Ovary (tissue), 9 donors: Measurements from ENCODE around the gene BEND6. TPM values are rescaled to one million over a fixed set of nuclear protein-coding genes. Genes with fewer than 3 reads are reported as not detected.

ENCODE experiments used
- DNase-seq, 5 donors: peaks; one replicate each; pipeline ENCODE4 v3.0.0-alpha.2; 2019 to 2020
- H3K27ac ChIP-seq, 2 donors: fragments of 200-600 bp; one replicate each; pipeline versions ENCODE4 v1.5.1 to v1.8.0; 2019 to 2022
- H3K27me3 ChIP-seq: fragments of 200-600 bp; one replicate; pipeline ENCODE4 v1.8.0; 2022
- H3K36me3 ChIP-seq: fragments of 200-600 bp; sonication (generic); one replicate; pipeline ENCODE4 v1.5.1; 2019
- H3K4me1 ChIP-seq: one replicate; pipeline ENCODE4 v1.8.1; 2013; ENCODE audit warnings: mild to moderate bottlenecking, moderate library complexity; ENCODE audit not compliant: insufficient read depth
- H3K4me3 ChIP-seq: fragments of 200-600 bp; sonication (generic); one replicate; pipeline ENCODE4 v1.5.1; 2017
- H3K9me3 ChIP-seq, 2 donors: fragments of 200-600 bp in 1 of 2; sonication (generic) in 1 of 2; one replicate each; pipeline versions ENCODE4 v1.5.1 to v1.8.1; 2013 to 2019; ENCODE audit warnings: mild to moderate bottlenecking in 1 of 2, moderate library complexity in 1 of 2
- EP300 ChIP-seq: sonication (generic); formaldehyde crosslinking; IDR thresholded peaks from one replicate; pipeline ENCODE4 v1.6.1; 2017; ENCODE audit warnings: antibody characterized with exemption
- POLR2A ChIP-seq: fragments of 450-650 bp; IDR thresholded peaks from one replicate; pipeline ENCODE4 v1.6.1; 2017; ENCODE audit warnings: antibody characterized with exemption, mild to moderate bottlenecking, moderate library complexity
- WGBS, 3 donors: extraction: QIAGEN DNeasy Blood & Tissue Kit in 1 of 3; methylation state at CpG; one replicate each; pipeline versions ENCODE4 v1.1.5 to v1.1.7; 2013 to 2017; 5-methylcytosine and 5-hydroxymethylcytosine counted together
- intact Hi-C, 4 donors: fragments of 100-400 bp; cut with DNase I; formaldehyde crosslinking; loops; one replicate each; pipeline versions ENCODE4 v1.11.0 to v1.15.1; 2022 to 2023
- polyA plus RNA-seq, 2 donors: library from polyadenylated mRNA; stranded (reverse); fragments of 200-250 nt in 1 of 2; fragments of 350-450 nt in 1 of 2; fragmentation: Illumina TruSeq in 1 of 2; extraction: RNeasy Lipid Tissue Mini Kit (QIAGEN cat#74804) in 1 of 2; gene quantifications; one replicate each; pipeline ENCODE4 v1.2.3, GENCODE V29; 2013 to 2014
- total RNA-seq, 7 donors: library from RNA; depleted of rRNA in 2 of 7; stranded (reverse); fragments of >200 nt in 2 of 7; fragmentation: NEBNext Ultra II Directional in 3 of 7; extraction: Animal tissue kit (Norgen Biotek cat#: 25700) in 3 of 7; gene quantifications; one replicate each; pipeline versions ENCODE4 v1.1.0 to v1.2.4, GENCODE V29; 2016 to 2023
- TF ChIP-seq, protein P1 (sequence below), 3 donors: fragments of 450-650 bp in 2 of 3; fragments of 200-600 bp in 1 of 3; IDR thresholded peaks; one replicate each; pipeline versions ENCODE4 v1.5.1 to v1.8.0; 2016 to 2022; ENCODE audit warnings: antibody characterized with exemption in 3 of 3, mild to moderate bottlenecking in 1 of 3
- donor health status: DM: no; HTN: no; CAD: no; lungs with moderate emphysema.
- donor health status: DM: no; HTN: no; CAD: no.
- donor health status: Bipolar disorder and iron deficiency.
- donor health status: DM: yes; HTN: yes; CAD: no.
- donor health status: DM: no; HTN: no; CAD: no.
- donor health status: DM: yes; HTN: yes; CAD: no.

Gene BEND6
- total and polyA plus RNA-seq, 9 donors: 1.3 to 5.2 (median 2.2) TPM

GRCh38 chr6:56961151-56961550 lies 6.2 kb downstream of the BEND6 start:
- Histone ChIP-seq H3K4me1 (no peaks in the 10 kb centered on the region), H3K36me3 (no peaks in the 10 kb centered on the region), H3K27me3 (no peaks in the 10 kb centered on the region), H3K4me3 (no peak overlapping the region), H3K27ac (no peak overlapping the region), H3K9me3 (no peaks in the 10 kb centered on the region)
- no peak for TF ChIP-seq POLR2A
- TF ChIP-seq EP300: no peak
- TF ChIP-seq, protein P1, sequence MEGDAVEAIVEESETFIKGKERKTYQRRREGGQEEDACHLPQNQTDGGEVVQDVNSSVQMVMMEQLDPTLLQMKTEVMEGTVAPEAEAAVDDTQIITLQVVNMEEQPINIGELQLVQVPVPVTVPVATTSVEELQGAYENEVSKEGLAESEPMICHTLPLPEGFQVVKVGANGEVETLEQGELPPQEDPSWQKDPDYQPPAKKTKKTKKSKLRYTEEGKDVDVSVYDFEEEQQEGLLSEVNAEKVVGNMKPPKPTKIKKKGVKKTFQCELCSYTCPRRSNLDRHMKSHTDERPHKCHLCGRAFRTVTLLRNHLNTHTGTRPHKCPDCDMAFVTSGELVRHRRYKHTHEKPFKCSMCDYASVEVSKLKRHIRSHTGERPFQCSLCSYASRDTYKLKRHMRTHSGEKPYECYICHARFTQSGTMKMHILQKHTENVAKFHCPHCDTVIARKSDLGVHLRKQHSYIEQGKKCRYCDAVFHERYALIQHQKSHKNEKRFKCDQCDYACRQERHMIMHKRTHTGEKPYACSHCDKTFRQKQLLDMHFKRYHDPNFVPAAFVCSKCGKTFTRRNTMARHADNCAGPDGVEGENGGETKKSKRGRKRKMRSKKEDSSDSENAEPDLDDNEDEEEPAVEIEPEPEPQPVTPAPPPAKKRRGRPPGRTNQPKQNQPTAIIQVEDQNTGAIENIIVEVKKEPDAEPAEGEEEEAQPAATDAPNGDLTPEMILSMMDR (IDR thresholded peaks at IDR 0.05): no peak
- DNase-seq: no peak
- WGBS, 3 donors: 83 to 87% (median 86%) methylated on average over 2 of the region's 2 CpGs
- intact Hi-C loops: no loop called here

DNA sequence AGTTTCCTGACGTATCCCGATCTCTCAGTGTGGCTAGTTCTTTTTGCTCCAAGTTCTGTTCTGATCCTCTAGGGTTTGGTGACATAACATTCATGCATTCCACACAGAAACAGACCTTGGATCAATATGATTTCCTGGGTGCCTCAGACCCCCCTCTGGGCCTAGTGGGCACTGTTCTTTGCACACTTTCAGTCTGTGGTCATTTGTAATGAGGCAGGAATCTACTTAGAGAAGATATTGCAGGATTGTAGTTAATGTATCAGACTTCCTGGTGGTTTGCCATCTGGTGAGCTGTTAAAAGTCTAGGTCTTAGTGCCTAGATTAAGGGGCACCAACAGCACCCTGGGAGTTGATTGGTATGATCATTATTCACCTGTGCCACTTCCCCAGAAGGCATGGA lies 7.5 kb downstream of the BEND6 start:
- TF ChIP-seq POLR2A (no peak), EP300 (no peak)
- TF ChIP-seq, protein P1 (IDR thresholded peaks at IDR 0.05): no peak
- Histone ChIP-seq H3K4me1 (no peaks in the 10 kb centered on the region), H3K27ac (no peak overlapping the region), H3K27me3 (no peaks in the 10 kb centered on the region), H3K4me3 (no peak overlapping the region), H3K9me3 (no peaks in the 10 kb centered on the region), H3K36me3 (no peaks in the 10 kb centered on the region)
- no peak for DNase-seq
- intact Hi-C loops: no loop called here
- WGBS, 3 donors: 96 to 99% (median 96%) methylated on average over 2 of the region's 2 CpGs

DNA sequence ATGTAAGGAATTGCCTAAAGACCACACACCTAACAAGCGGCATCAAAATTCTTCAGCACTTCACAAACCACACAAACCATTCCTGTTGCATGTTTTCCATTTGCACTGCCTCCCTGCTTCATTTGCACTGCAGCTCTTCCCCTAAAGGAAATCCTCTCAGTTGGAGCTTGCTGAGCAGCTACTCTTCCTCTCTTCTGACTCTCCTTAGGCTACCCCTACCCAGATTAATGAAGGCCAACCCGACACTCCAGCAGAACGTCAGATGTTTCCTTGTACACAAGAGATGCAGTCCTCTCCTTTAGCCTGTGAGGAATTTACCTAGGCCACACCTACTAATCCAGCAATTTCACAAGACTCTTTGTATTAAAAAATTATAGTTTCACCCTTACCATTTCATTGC lies 8.1 kb downstream of the BEND6 start:
- H3K9me3 ChIP-seq: no peaks in the 10 kb centered on the region
- 89 to 91% (median 90%) methylated on average over 3 of the region's 3 CpGs for WGBS, 3 donors
- intact Hi-C loops: no loop called here
- no peak overlapping the region for H3K4me3 ChIP-seq
- DNase-seq: no peak
- TF ChIP-seq EP300: no peak
- H3K27ac ChIP-seq: no peak overlapping the region
- no peaks in the 10 kb centered on the region for H3K36me3 ChIP-seq
- no peaks in the 10 kb centered on the region for H3K4me1 ChIP-seq
- no peaks in the 10 kb centered on the region for H3K27me3 ChIP-seq

GRCh38 chr6:56963793-56964192 lies 8.9 kb downstream of the BEND6 start:
- intact Hi-C loops: no loop called here
- DNase-seq: no peak
- TF ChIP-seq EP300 (no peak), POLR2A (no peak)
- TF ChIP-seq, protein P1 (IDR thresholded peaks at IDR 0.05): no peak
- Histone ChIP-seq H3K27me3 (no peaks in the 10 kb centered on the region), H3K36me3 (no peaks in the 10 kb centered on the region), H3K27ac (no peak overlapping the region), H3K4me3 (no peak overlapping the region), H3K4me1 (no peaks in the 10 kb centered on the region), H3K9me3 (no peaks in the 10 kb centered on the region)
- 85 to 95% (median 95%) methylated on average over 1 of the region's 1 CpG for WGBS, 3 donors

DNA sequence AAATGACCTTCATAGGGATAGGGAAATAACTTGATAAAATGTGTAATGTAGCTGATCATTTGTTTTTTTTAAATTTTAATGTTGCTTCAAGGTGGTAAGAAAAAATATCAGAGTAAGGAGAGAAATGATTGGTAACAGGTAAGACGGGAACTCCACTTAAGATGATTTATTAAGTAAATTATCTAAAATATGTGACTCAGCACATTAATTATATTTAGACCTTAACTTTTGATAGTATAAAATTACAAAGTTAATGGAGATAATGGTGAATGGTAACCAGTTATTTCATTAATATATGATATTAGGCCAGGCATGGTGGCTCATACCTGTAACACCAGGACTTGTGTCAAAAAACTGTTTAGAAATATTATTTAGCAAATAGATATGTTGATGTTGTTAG lies 10.2 kb downstream of the BEND6 start:
- H3K27me3 ChIP-seq: no peaks in the 10 kb centered on the region
- 91 to 95% (median 91%) methylated on average over 1 of the region's 1 CpG for WGBS, 3 donors
- H3K4me1 ChIP-seq: no peaks in the 10 kb centered on the region
- DNase-seq: no peak
- no peaks in the 10 kb centered on the region for H3K36me3 ChIP-seq
- no peak overlapping the region for H3K4me3 ChIP-seq
- no peaks in the 10 kb centered on the region for H3K9me3 ChIP-seq
- no peak for TF ChIP-seq EP300
- no peak for TF ChIP-seq POLR2A
- TF ChIP-seq, protein P1 (IDR thresholded peaks at IDR 0.05): no peak
- intact Hi-C loops: no loop called here
- no peak overlapping the region for H3K27ac ChIP-seq
